ENCODE results near the gene PTPN5. TPM values are rescaled to one million over a fixed set of nuclear protein-coding genes. Genes with fewer than 3 reads are reported as not detected.

PTPN5 gene
- total RNA-seq, 1 experiment from 2014 or later, result 1.4 TPM

DNA sequence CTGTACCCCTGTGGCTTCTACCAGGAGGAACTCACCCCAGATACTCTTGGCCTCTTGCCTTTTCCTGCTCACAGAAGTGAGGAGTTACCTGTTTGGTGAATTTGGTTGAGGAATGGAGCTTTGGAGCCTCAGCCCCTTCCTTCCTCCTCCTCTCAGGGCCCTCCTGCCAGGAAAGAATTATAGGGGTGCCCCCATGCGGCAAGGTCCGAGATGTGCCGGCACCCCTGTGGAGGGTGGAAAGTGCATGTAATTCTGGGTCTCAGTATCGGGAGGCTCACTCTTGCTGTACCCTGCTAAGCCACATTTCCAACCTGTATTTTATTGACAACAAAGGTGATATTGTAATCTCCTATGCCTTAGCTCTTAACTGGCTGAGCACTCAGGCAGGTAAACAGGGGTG is 51.9 kb downstream of the PTPN5 start:
- H3K27ac Mint-ChIP-seq, result no peak overlapping the region
- Histone ChIP-seq H3K4me1 (ENCODE audit: insufficient read depth, low read length) (no peaks in the 10 kb centered on the region), H3K23ac (ENCODE audit: insufficient read length, low read depth, low read length) (no peak overlapping the region), H4K8ac (replicated peaks; ENCODE audit: insufficient read length, low read depth, low read length) (no peak overlapping the region), H4K5ac (ENCODE audit: insufficient read length, low read depth, low read length) (no peak overlapping the region), H2BK20ac (ENCODE audit: low read depth, low read length, poor library complexity, severe bottlenecking) (no peak overlapping the region), H2AK5ac (ENCODE audit: insufficient read length, low read length) (no peak overlapping the region), H2BK12ac (ENCODE audit: insufficient read length, low read depth, low read length) (no peak overlapping the region), H3K27ac (ENCODE audit: insufficient read length, low read depth, low read length) (no peak overlapping the region), H3K14ac (ENCODE audit: insufficient read depth, low read length) (no peak overlapping the region), H3K23me2 (ENCODE audit: insufficient read length, low read depth, low read length, poor library complexity, severe bottlenecking) (no peaks in the 10 kb centered on the region), H3T11ph (ENCODE audit: low read length) (no peak overlapping the region), H2BK120ac (ENCODE audit: low read depth, low read length, poor library complexity, severe bottlenecking) (no peak overlapping the region), H3K18ac (ENCODE audit: insufficient read length, low read depth, low read length) (no peak overlapping the region), H3K79me2 (ENCODE audit: insufficient read depth, low read length) (no peaks in the 10 kb centered on the region), H3K79me1 (ENCODE audit: insufficient read depth, low read depth, low read length, poor library complexity, severe bottlenecking) (no peaks in the 10 kb centered on the region), H3K56ac (ENCODE audit: insufficient read length, low read depth, low read length) (no peak overlapping the region), H3K27me3 (ENCODE audit: insufficient read depth, low read length) (no peaks in the 10 kb centered on the region), H2AFZ (ENCODE audit: low read length) (no peak overlapping the region), H2BK15ac (ENCODE audit: low read depth, low read length) (no peak overlapping the region), H4K91ac (ENCODE audit: insufficient read length, low read depth, low read length) (no peak overlapping the region), H2BK5ac (ENCODE audit: insufficient read length, low read length) (no peak overlapping the region), H3K9me3 (ENCODE audit: control insufficient read depth, low read depth, low read length) (no peaks in the 10 kb centered on the region), H3K4me2 (ENCODE audit: insufficient read depth, insufficient read length, low read length) (no peak overlapping the region), H3K9ac (ENCODE audit: extremely low read depth, insufficient read length, low read length) (no peak overlapping the region), H4K20me1 (ENCODE audit: control insufficient read depth, insufficient read depth, insufficient read length) (no peaks in the 10 kb centered on the region), H3K4ac (ENCODE audit: low read depth, low read length) (no peak overlapping the region)
- peaks cover 5% of the 10 kb centered on the region for H3K27me3 Mint-ChIP-seq (ENCODE audit: low read depth)
- TF ChIP-seq, protein P1, sequence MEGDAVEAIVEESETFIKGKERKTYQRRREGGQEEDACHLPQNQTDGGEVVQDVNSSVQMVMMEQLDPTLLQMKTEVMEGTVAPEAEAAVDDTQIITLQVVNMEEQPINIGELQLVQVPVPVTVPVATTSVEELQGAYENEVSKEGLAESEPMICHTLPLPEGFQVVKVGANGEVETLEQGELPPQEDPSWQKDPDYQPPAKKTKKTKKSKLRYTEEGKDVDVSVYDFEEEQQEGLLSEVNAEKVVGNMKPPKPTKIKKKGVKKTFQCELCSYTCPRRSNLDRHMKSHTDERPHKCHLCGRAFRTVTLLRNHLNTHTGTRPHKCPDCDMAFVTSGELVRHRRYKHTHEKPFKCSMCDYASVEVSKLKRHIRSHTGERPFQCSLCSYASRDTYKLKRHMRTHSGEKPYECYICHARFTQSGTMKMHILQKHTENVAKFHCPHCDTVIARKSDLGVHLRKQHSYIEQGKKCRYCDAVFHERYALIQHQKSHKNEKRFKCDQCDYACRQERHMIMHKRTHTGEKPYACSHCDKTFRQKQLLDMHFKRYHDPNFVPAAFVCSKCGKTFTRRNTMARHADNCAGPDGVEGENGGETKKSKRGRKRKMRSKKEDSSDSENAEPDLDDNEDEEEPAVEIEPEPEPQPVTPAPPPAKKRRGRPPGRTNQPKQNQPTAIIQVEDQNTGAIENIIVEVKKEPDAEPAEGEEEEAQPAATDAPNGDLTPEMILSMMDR (conservative IDR thresholded peaks at IDR 0.05), result no peak
- no peak overlapping the region for H3K4me3 Mint-ChIP-seq
- no CpG with 5 or more reads among the region's 4 CpGs for WGBS (ENCODE audit: extremely low coverage, insufficient read length, low lambda C conversion rate)
- no peaks in the 10 kb centered on the region; a peak in 1 of 5 replicates for H3K9me3 Mint-ChIP-seq
- no peak for DNase-seq
- H3K4me1 Mint-ChIP-seq, result peaks cover 4 to 5% of the 10 kb centered on the region in 2 experiments
- H3K36me3 Mint-ChIP-seq (ENCODE audit: insufficient read depth in 1 of 3, low read depth in 3 of 3), result no peaks in the 10 kb centered on the region; a peak in 1 of 7 replicates

All from H9 (cell line).